ENCODE data around the gene BRCA2.
A peak's percentile ranks its signal among the peaks of the same experiment; 100 is the strongest.

BRCA2 gene

GRCh38 chr13:32423592-32423991 is 108.3 kb downstream of the BRCA2 start:
- Histone ChIP-seq H3K4me1 (ENCODE audit: insufficient read depth, low read length) (peaks cover 3% of the 10 kb centered on the region; the same call in 1 of the 2 replicates), H3K36me3 (ENCODE audit: insufficient read depth, low read length) (no peaks in the 10 kb centered on the region), H3K9ac (ENCODE audit: low read depth, low read length) (no peak overlapping the region), H3K9me3 (ENCODE audit: control insufficient read depth, insufficient read depth, low read length) (peaks cover 7% of the 10 kb centered on the region; the same call in 1 of the 2 replicates)

- Histone ChIP-seq H3K9ac (ENCODE audit: low read depth, low read length) (no peak overlapping the region), H3K36me3 (ENCODE audit: insufficient read depth, low read length) (no peaks in the 10 kb centered on the region), H3K9me3 (ENCODE audit: control insufficient read depth, insufficient read depth, low read length) (peaks cover under 1% of the 10 kb centered on the region; the same call in 1 of the 2 replicates), H3K4me1 (ENCODE audit: insufficient read depth, low read length) (peaks cover 3% of the 10 kb centered on the region; the same call in 1 of the 2 replicates)
Measured at GRCh38 chr13:32425158-32425557, 109.8 kb downstream of the BRCA2 start.

GRCh38 chr13:32426191-32426989 is 111.1 kb downstream of the BRCA2 start:
- Histone ChIP-seq H3K9me3 (ENCODE audit: control insufficient read depth, insufficient read depth, low read length) (no peaks in the 10 kb centered on the region), H3K9ac (ENCODE audit: low read depth, low read length) (peak overlapping the region; percentile 75; the same call in 1 of the 2 replicates), H3K4me1 (ENCODE audit: insufficient read depth, low read length) (peaks cover 3% of the 10 kb centered on the region; the same call in 1 of the 2 replicates), H3K36me3 (ENCODE audit: insufficient read depth, low read length) (no peaks in the 10 kb centered on the region)

- H3K9me3 ChIP-seq (ENCODE audit: control insufficient read depth, insufficient read depth, low read length) = no peaks in the 10 kb centered on the region
- peak overlapping the region; percentile 75; the same call in 1 of the 2 replicates for H3K9ac ChIP-seq (ENCODE audit: low read depth, low read length)
- H3K36me3 ChIP-seq (ENCODE audit: insufficient read depth, low read length) = no peaks in the 10 kb centered on the region
- H3K4me1 ChIP-seq (ENCODE audit: insufficient read depth, low read length) = peaks cover 3% of the 10 kb centered on the region; the same call in 1 of the 2 replicates
Measured at GRCh38 chr13:32426990-32427851, 111.9 kb downstream of the BRCA2 start.

GRCh38 chr13:32427852-32428580 is 112.7 kb downstream of the BRCA2 start, which contains the start of gene N4BP2L1:
Gene N4BP2L1, minus strand, starts transcription at chr13:32428130. Its CDS starts 48 bp downstream, at chr13:32428082.
- Histone ChIP-seq H3K9ac (ENCODE audit: low read depth, low read length) (peak within 1 kb of the TSS; percentile 75; the same call in 1 of the 2 replicates), H3K36me3 (ENCODE audit: insufficient read depth, low read length) (no peaks in the 10 kb centered on the region), H3K9me3 (ENCODE audit: control insufficient read depth, insufficient read depth, low read length) (no peaks in the 10 kb centered on the region), H3K4me1 (ENCODE audit: insufficient read depth, low read length) (peaks cover 3% of the 10 kb centered on the region; the same call in 1 of the 2 replicates)

GRCh38 chr13:32428581-32429432 is 113.5 kb downstream of the BRCA2 start:
- Histone ChIP-seq H3K9ac (ENCODE audit: low read depth, low read length) (peak overlapping the region; percentile 75; the same call in 1 of the 2 replicates), H3K36me3 (ENCODE audit: insufficient read depth, low read length) (no peaks in the 10 kb centered on the region), H3K4me1 (ENCODE audit: insufficient read depth, low read length) (peaks cover 3% of the 10 kb centered on the region; the same call in 1 of the 2 replicates), H3K9me3 (ENCODE audit: control insufficient read depth, insufficient read depth, low read length) (no peaks in the 10 kb centered on the region)

- H3K9me3 ChIP-seq (ENCODE audit: control insufficient read depth, insufficient read depth, low read length) = no peaks in the 10 kb centered on the region
- H3K36me3 ChIP-seq (ENCODE audit: insufficient read depth, low read length) = no peaks in the 10 kb centered on the region
- H3K4me1 ChIP-seq (ENCODE audit: insufficient read depth, low read length) = peaks cover 3% of the 10 kb centered on the region; the same call in 1 of the 2 replicates
- H3K9ac ChIP-seq (ENCODE audit: low read depth, low read length) = no peak overlapping the region
Measured at GRCh38 chr13:32429433-32429909, 114.2 kb downstream of the BRCA2 start.

GRCh38 chr13:32430018-32430747 is 114.9 kb downstream of the BRCA2 start:
- no peak overlapping the region for H3K9ac ChIP-seq (ENCODE audit: low read depth, low read length)

GRCh38 chr13:32431361-32431760 is 116.1 kb downstream of the BRCA2 start:
- peaks cover 3% of the 10 kb centered on the region; the same call in 1 of the 2 replicates for H3K4me1 ChIP-seq (ENCODE audit: insufficient read depth, low read length)
- H3K9ac ChIP-seq (ENCODE audit: low read depth, low read length) = no peak overlapping the region
- H3K36me3 ChIP-seq (ENCODE audit: insufficient read depth, low read length) = no peaks in the 10 kb centered on the region
- H3K9me3 ChIP-seq (ENCODE audit: control insufficient read depth, insufficient read depth, low read length) = no peaks in the 10 kb centered on the region

More at GRCh38 chr13:32430018-32430747, 114.9 kb downstream of the BRCA2 start:
- Histone ChIP-seq H3K4me1 (ENCODE audit: insufficient read depth, low read length) (peaks cover 3% of the 10 kb centered on the region; the same call in 1 of the 2 replicates), H3K36me3 (ENCODE audit: insufficient read depth, low read length) (no peaks in the 10 kb centered on the region), H3K9me3 (ENCODE audit: control insufficient read depth, insufficient read depth, low read length) (no peaks in the 10 kb centered on the region)

GRCh38 chr13:32432856-32433255 is 117.5 kb downstream of the BRCA2 start:
- H3K4me1 ChIP-seq (ENCODE audit: insufficient read depth, low read length) = no peaks in the 10 kb centered on the region
- no peaks in the 10 kb centered on the region for H3K9me3 ChIP-seq (ENCODE audit: control insufficient read depth, insufficient read depth, low read length)
- H3K9ac ChIP-seq (ENCODE audit: low read depth, low read length) = no peak overlapping the region

GRCh38 chr13:32438871-32439270 is 123.6 kb downstream of the BRCA2 start:
- Histone ChIP-seq H3K36me3 (ENCODE audit: insufficient read depth, low read length) (no peaks in the 10 kb centered on the region), H3K9ac (ENCODE audit: low read depth, low read length) (no peak overlapping the region), H3K9me3 (ENCODE audit: control insufficient read depth, insufficient read depth, low read length) (no peaks in the 10 kb centered on the region), H3K4me1 (ENCODE audit: insufficient read depth, low read length) (no peaks in the 10 kb centered on the region)

More at GRCh38 chr13:32432856-32433255, 117.5 kb downstream of the BRCA2 start:
- no peaks in the 10 kb centered on the region for H3K36me3 ChIP-seq (ENCODE audit: insufficient read depth, low read length)

- no peak overlapping the region for H3K9ac ChIP-seq (ENCODE audit: low read depth, low read length)
- H3K9me3 ChIP-seq (ENCODE audit: control insufficient read depth, insufficient read depth, low read length) = no peaks in the 10 kb centered on the region
Measured at GRCh38 chr13:32443111-32443510, 127.8 kb downstream of the BRCA2 start.

More at GRCh38 chr13:32443111-32443510, 127.8 kb downstream of the BRCA2 start:
- H3K4me1 ChIP-seq (ENCODE audit: insufficient read depth, low read length) = no peaks in the 10 kb centered on the region
- H3K36me3 ChIP-seq (ENCODE audit: insufficient read depth, low read length) = no peaks in the 10 kb centered on the region; the same call in 1 of the 2 replicates

All from ES-I3 (cell line).